Measurements from ENCODE around the gene CARHSP1. TPM values are rescaled to one million over a fixed set of nuclear protein-coding genes. Genes with fewer than 3 reads are reported as not detected.
"Not testable (repeated sequence)": the region's sequence is repeated elsewhere in the genome, so short reads cannot be mapped to it uniquely, and the experiment has no call there.

The CARHSP1 gene
- total RNA-seq, 2 donors from 2014 or later = 71.4 to 73.1 TPM

DNA sequence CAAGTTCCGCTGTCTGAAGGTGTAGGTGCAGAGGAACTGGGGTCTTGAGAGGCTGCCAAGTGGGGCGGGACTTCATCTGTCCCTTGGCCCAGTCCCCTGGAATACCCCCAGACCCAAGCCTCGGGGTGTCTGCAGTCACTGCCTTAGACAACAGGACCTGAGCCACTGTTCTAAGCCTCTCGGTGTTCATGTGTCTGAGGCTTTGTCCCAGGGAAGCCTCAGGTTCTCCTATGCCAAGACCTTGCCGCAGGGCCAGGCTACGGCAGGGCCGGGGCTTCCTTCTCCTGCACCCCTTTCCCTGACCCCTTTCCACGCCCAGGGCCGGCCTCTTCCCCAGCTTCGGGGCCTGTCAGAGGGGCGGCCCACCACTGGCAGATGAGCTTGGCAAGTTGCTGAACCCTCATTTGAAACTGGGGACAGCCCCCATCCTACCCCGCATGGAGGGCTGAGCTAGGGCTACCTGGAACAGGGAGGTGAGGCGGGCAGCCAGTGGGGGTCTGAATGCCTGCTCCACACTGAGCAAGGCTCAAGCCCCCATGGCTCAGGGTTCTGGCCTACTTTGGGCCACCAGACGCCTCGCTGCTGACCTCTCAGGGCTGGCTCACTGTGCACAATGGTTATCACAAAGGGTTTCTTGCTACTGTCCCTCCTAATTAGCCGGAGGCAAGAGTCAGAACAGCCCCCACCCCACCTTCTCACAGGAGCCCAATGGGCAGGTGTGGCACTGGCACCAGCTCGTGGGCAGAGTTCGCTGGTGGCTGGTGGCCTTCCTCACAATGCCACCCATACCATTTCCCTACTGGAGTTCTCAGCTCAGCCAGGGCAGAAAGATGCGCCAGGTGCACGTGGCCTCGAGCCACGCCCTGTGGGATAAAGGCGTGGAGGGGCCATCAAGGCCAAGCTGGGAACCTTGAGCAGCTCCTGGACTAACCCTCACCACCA, 20.4 kb upstream of the CARHSP1 start:
- peaks cover 26% of the 10 kb centered on the region for H3K4me1 Mint-ChIP-seq (ENCODE audit: low read depth)
- H3K9me3 Mint-ChIP-seq = no peaks in the 10 kb centered on the region
- ATAC-seq (replicated peaks in 1 of 2) = no peak
- H3K27ac Mint-ChIP-seq = no peak overlapping the region
- H3K4me3 Mint-ChIP-seq = no peak overlapping the region
- H3K27me3 Mint-ChIP-seq (ENCODE audit: low read depth) = peaks cover 12% of the 10 kb centered on the region
- H3K36me3 Mint-ChIP-seq (ENCODE audit: insufficient read depth in 2 of 2) = peaks cover 0 to 17% of the 10 kb centered on the region in 2 donors
- no peak for DNase-seq

DNA sequence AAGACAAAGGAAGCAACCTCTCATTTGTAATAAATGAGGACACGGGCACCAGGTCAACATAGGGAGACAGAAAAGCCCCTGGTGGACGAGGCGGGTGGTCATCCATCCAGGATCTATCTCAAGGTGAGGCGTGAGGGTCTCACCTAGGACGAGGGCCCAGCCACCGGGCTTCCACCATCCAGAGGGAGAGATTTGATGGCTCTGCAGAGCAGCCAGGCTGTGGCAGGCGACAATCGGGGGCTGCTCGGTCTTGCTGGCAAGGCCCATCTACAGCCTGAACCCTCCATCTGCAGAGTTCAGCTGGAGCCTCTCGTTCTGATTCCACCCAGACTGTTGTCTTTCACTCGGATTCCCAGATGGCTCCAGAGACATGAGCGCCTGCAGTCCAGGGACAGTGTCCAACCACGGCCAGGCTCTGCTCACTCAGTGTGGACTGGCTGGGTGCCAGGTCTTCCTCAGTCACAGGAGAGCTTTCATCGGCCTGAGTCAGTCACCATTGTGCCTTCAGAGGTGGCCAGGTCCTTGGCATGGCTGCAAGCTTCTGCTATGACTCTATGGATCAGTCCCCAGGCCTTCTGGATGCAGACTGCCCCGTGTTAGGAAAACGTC, 19.2 kb upstream of the CARHSP1 start:
- peaks cover 26% of the 10 kb centered on the region for H3K4me1 Mint-ChIP-seq (ENCODE audit: low read depth)
- peaks cover 12% of the 10 kb centered on the region for H3K27me3 Mint-ChIP-seq (ENCODE audit: low read depth)
- no peak for ATAC-seq (replicated peaks in 1 of 2)
- no peak for DNase-seq
- no peak overlapping the region for H3K4me3 Mint-ChIP-seq
- peaks cover 0 to 13% of the 10 kb centered on the region in 2 donors for H3K36me3 Mint-ChIP-seq (ENCODE audit: insufficient read depth in 2 of 2)
- no peak overlapping the region for H3K27ac Mint-ChIP-seq
- H3K9me3 Mint-ChIP-seq = no peaks in the 10 kb centered on the region

DNA sequence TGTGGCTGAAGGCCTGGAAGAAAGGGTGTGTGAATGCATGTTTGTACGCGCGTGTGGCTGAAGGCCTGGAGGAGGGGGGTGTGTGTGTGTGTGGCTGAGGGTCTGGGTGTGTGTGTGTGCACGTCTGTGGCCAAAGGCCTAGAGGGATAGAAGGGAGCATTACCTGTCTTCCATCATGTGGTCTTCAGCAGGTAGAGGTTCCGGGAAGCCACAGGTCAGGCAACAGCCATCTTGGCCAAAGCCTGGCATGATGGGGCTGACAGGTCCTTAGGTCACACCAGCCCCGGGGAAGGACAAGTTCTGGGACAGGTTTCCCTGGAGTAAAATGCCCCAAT, 18.6 kb upstream of the CARHSP1 start:
- no peaks in the 10 kb centered on the region for H3K9me3 Mint-ChIP-seq
- H3K27me3 Mint-ChIP-seq (ENCODE audit: low read depth) = peaks cover 12% of the 10 kb centered on the region
- no peak for ATAC-seq (replicated peaks in 1 of 2)
- no peak overlapping the region for H3K4me3 Mint-ChIP-seq
- H3K36me3 Mint-ChIP-seq (ENCODE audit: insufficient read depth in 2 of 2) = peaks cover 0 to 11% of the 10 kb centered on the region in 2 donors
- peaks cover 26% of the 10 kb centered on the region for H3K4me1 Mint-ChIP-seq (ENCODE audit: low read depth)
- H3K27ac Mint-ChIP-seq = no peak overlapping the region
- DNase-seq = no peak

DNA sequence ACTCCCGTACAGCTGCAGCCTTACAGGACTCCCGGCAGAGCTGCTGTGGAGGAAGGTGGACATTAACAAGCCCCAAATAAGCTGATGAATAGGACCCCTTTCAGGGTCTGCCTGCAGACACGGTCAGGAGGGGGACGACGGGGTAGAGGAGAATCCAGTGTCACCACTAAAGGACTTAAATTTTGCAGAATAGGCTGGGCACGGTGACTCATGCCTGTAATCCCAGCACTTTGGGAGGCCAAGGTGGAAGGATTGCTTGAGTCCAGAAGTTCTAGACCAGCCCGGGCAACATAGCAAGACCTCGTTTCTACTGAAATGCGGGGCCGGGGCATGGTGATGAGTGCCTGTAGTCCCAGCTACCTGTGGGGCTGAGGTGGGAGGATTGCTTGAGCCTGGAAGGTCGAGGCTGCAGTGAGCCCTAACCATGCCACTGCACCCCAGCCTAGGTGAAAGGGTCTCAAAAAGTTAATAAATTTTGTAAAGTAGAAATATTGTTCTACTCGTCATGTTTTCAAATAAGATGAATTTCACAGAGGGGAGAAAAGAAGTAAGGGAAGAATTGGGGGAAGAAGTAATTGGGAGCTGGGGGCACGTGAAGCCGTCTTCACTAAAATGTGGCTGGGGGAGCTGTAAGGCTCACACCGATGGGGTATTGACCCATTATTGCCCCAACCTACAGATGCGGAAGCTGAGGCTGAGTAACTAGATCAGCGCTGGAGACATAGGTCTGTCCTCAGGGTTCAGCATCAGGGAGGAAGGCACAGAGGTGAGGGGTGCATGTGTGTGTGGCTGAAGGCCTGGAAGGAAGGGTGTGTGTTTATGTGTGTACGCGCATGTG, 18.0 kb upstream of the CARHSP1 start:
- peaks cover 0 to 6% of the 10 kb centered on the region in 2 donors for H3K36me3 Mint-ChIP-seq (ENCODE audit: insufficient read depth in 2 of 2)
- H3K4me3 Mint-ChIP-seq = no peak overlapping the region
- H3K4me1 Mint-ChIP-seq (ENCODE audit: low read depth) = peaks cover 20% of the 10 kb centered on the region
- peaks cover 12% of the 10 kb centered on the region for H3K27me3 Mint-ChIP-seq (ENCODE audit: low read depth)
- no peak for DNase-seq
- no peaks in the 10 kb centered on the region for H3K9me3 Mint-ChIP-seq
- ATAC-seq (replicated peaks in 1 of 2) = no peak
- no peak overlapping the region for H3K27ac Mint-ChIP-seq

GRCh38 chr16:8885674-8886592, 17.1 kb upstream of the CARHSP1 start:
- peak; percentile 18 to 30 for ATAC-seq (replicated peaks in 1 of 2)
- peaks cover 12% of the 10 kb centered on the region for H3K27me3 Mint-ChIP-seq (ENCODE audit: low read depth)

DNA sequence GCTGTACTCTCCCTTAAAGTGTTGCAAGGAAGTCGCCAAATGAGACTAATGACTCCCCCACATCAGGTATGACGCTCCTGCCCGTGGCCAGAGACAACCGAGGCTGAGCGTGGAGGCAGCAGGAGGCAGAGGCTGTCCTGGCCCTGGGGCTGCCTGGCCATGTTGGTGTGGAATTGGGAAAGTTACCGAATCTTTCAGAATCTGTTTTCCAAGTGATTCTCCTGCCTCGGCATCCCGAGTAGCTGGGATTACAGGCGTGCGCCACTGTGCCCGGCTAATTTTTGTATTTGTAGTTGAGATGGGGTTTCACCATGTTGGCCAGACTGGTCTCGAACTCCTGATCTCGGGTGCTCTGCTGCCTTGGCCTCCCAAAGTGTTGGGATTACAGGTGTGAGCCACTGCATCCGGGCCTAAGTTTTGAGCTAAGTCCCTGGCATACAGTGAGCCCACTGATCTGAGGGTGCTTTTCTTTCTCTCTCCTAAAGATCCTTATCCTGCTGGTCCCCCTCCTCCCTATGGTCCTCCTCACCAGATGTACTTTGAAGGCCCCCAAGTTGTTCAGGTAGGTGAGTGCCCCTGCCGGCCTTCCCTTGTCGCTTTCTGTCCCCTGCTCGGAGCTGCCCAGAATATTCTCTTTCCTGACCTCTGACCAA, 14.0 kb upstream of the CARHSP1 start:
- peaks cover 0 to 2% of the 10 kb centered on the region in 2 donors for H3K36me3 Mint-ChIP-seq (ENCODE audit: insufficient read depth in 2 of 2)
- peaks cover 12% of the 10 kb centered on the region for H3K27me3 Mint-ChIP-seq (ENCODE audit: low read depth)
- ATAC-seq (replicated peaks in 1 of 2) (no peak), DNase-seq (no peak)
- H3K4me3 Mint-ChIP-seq = no peak overlapping the region
- H3K9me3 Mint-ChIP-seq = no peaks in the 10 kb centered on the region
- H3K4me1 Mint-ChIP-seq (ENCODE audit: low read depth) = peaks cover 31% of the 10 kb centered on the region
- H3K27ac Mint-ChIP-seq = no peak overlapping the region

More at GRCh38 chr16:8885674-8886592, 17.1 kb upstream of the CARHSP1 start:
- H3K36me3 Mint-ChIP-seq (ENCODE audit: insufficient read depth in 2 of 2) = peaks cover 0 to 2% of the 10 kb centered on the region in 2 donors
- no peak overlapping the region for H3K27ac Mint-ChIP-seq
- DNase-seq = no peak
- H3K4me3 Mint-ChIP-seq = no peak overlapping the region
- H3K4me1 Mint-ChIP-seq (ENCODE audit: low read depth) = peaks cover 18% of the 10 kb centered on the region
- H3K9me3 Mint-ChIP-seq = no peaks in the 10 kb centered on the region

- peaks cover 0 to under 1% of the 10 kb centered on the region in 2 donors for H3K36me3 Mint-ChIP-seq (ENCODE audit: insufficient read depth in 2 of 2)
- ATAC-seq (replicated peaks in 1 of 2) (no peak), DNase-seq (no peak)
- no peak within 1 kb of the TSS for H3K27ac Mint-ChIP-seq
- peaks cover 30% of the 10 kb centered on the region for H3K4me1 Mint-ChIP-seq (ENCODE audit: low read depth)
- peaks cover 12% of the 10 kb centered on the region for H3K27me3 Mint-ChIP-seq (ENCODE audit: low read depth)
- H3K4me3 Mint-ChIP-seq = no peak within 1 kb of the TSS
- no peaks in the 10 kb centered on the region for H3K9me3 Mint-ChIP-seq
Observed at GRCh38 chr16:8882041-8882617, 13.3 kb upstream of the CARHSP1 start, which contains the start of gene LITAFD. Gene LITAFD (plus strand): TSS chr16:8882351. CDS start chr16:8884356, 2,005 bp downstream.

- Mint-ChIP-seq H3K27ac (no peak overlapping the region), H3K27me3 (ENCODE audit: low read depth) (peaks cover 7% of the 10 kb centered on the region), H3K4me3 (no peak overlapping the region), H3K9me3 (no peaks in the 10 kb centered on the region), H3K36me3 (ENCODE audit: insufficient read depth in 2 of 2) (no peaks in the 10 kb centered on the region), H3K4me1 (ENCODE audit: low read depth) (peaks cover 19% of the 10 kb centered on the region)
- DNase-seq (no peak), ATAC-seq (replicated peaks in 1 of 2) (no peak)
Observed at GRCh38 chr16:8880839-8881510, 12.2 kb upstream of the CARHSP1 start.

DNA sequence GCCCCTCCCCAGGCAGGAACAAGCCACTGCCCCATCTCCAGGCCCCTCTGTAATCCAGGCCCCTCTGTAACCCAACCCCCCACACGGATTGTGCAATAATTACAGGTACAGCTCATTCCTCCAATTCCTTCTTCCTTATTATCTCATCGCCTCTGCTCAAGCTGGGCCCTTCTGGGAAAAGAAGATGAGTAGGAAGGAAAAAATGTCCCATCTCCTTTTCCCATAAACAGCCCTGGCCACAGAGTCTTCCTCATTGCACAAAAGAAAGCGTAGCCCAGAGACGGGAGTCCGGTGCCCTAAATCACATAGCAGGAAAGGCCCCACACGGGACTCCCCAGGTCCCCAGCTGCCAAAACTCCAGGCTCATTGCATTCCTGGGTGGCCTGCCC, 9.7 kb upstream of the CARHSP1 start:
- ATAC-seq (replicated peaks in 1 of 2) (no peak), DNase-seq (no peak)
- Mint-ChIP-seq H3K36me3 (ENCODE audit: insufficient read depth in 2 of 2) (no peaks in the 10 kb centered on the region), H3K9me3 (no peaks in the 10 kb centered on the region), H3K27me3 (ENCODE audit: low read depth) (no peaks in the 10 kb centered on the region), H3K4me1 (ENCODE audit: low read depth) (peaks cover 22% of the 10 kb centered on the region), H3K4me3 (no peak overlapping the region), H3K27ac (no peak overlapping the region)

- Mint-ChIP-seq H3K36me3 (ENCODE audit: insufficient read depth in 2 of 2) (no peaks in the 10 kb centered on the region), H3K27me3 (ENCODE audit: low read depth) (no peaks in the 10 kb centered on the region), H3K4me1 (ENCODE audit: low read depth) (peaks cover 24% of the 10 kb centered on the region), H3K4me3 (no peak overlapping the region), H3K9me3 (no peaks in the 10 kb centered on the region), H3K27ac (no peak overlapping the region)
- peak in 1 of 2 donors; percentile 20 for ATAC-seq (replicated peaks in 1 of 2)
- no peak for DNase-seq
Observed at GRCh38 chr16:8877894-8878522, 9.2 kb upstream of the CARHSP1 start.

GRCh38 chr16:8875317-8875716, 6.5 kb upstream of the CARHSP1 start:
- not testable (repeated sequence) for DNase-seq; H3K4me3 Mint-ChIP-seq; H3K27me3 Mint-ChIP-seq (ENCODE audit: low read depth)

More at GRCh38 chr16:8875317-8875716, 6.5 kb upstream of the CARHSP1 start:
- H3K4me1 Mint-ChIP-seq (ENCODE audit: low read depth) = peaks cover 39% of the 10 kb centered on the region
- H3K9me3 Mint-ChIP-seq; H3K27ac Mint-ChIP-seq; ATAC-seq (replicated peaks in 1 of 2); H3K36me3 Mint-ChIP-seq (ENCODE audit: insufficient read depth in 2 of 2): not testable (repeated sequence)
